B cell (primary cell): ENCODE measurements around the gene CTBS. TPM values are rescaled to one million over a fixed set of nuclear protein-coding genes. Genes with fewer than 3 reads are reported as not detected.

Experiments
- ATAC-seq: fragments of 200-7000 bp; cut with Tn5 transposase; one replicate; pipeline ENCODE4 v1.10.0; 2021; ENCODE audit warnings: low read depth, mild to moderate bottlenecking, moderate number of reproducible peaks, moderate library complexity
- CTCF ChIA-PET: fragments of 350-600 bp; sonication (Branson Sonifier 250); formaldehyde crosslinking; loops from one replicate; lab custom pipeline; 2021; ENCODE audit warnings: antibody characterized with exemption, inconsistent platforms; lab: Charles Lee
- POLR2A ChIA-PET: fragments of 350-600 bp; sonication (Branson Sonifier 250); formaldehyde crosslinking; loops from one replicate; lab custom pipeline; 2021; ENCODE audit warnings: antibody characterized with exemption; lab: Charles Lee
- DNase-seq: peaks from one replicate; pipeline ENCODE4 v3.0.0; 2013
- H2AFZ ChIP-seq: 2 replicates; pipeline ENCODE4 v1.6.1; 2012; ENCODE audit warnings: mild to moderate bottlenecking, low read depth, low read length; ENCODE audit not compliant: insufficient read depth, poor library complexity, severe bottlenecking
- H3K27ac ChIP-seq, 2 donors: 1 replicate in 1 of 2; 2 replicates in 1 of 2; pipeline ENCODE4 v1.5.1; 2012 to 2013; ENCODE audit warnings: low read length in 2 of 2, mild to moderate bottlenecking in 2 of 2, moderate library complexity in 1 of 2
- H3K27me3 ChIP-seq, 4 experiments: fragments of 200-600 bp in 1 of 4; sonication (generic) in 1 of 4; replicated peaks in 1 of 4; 1 replicate in 2 of 4; 2 replicates in 2 of 4; pipeline versions ENCODE4 v1.6.1 to v1.7.0; 2013 to 2016; ENCODE audit warnings: low read length in 3 of 4, mild to moderate bottlenecking in 2 of 4, mixed read lengths in 1 of 4, moderate library complexity in 1 of 4; ENCODE audit not compliant: insufficient read depth in 4 of 4, control insufficient read depth in 3 of 4; ENCODE audit errors: control extremely low read depth in 1 of 4
- H3K36me3 ChIP-seq, 2 experiments: replicated peaks in 1 of 2; 1 replicate in 1 of 2; 2 replicates in 1 of 2; pipeline versions ENCODE4 v1.6.1 to v1.7.1; 2013; ENCODE audit warnings: low read length in 1 of 2; ENCODE audit not compliant: insufficient read depth in 2 of 2, control insufficient read depth in 1 of 2; ENCODE audit errors: control extremely low read depth in 1 of 2, extremely low read depth in 1 of 2
- H3K4me1 ChIP-seq, 2 donors: fragments of 200-600 bp in 1 of 2; sonication (generic) in 1 of 2; 1 replicate in 1 of 2; 2 replicates in 1 of 2; pipeline versions ENCODE4 v1.5.1 to v1.6.1; 2013 to 2017; ENCODE audit warnings: low read length in 2 of 2; ENCODE audit not compliant: control insufficient read depth in 2 of 2, insufficient read depth in 2 of 2
- H3K4me2 ChIP-seq: replicated peaks from 2 replicates; pipeline ENCODE3; 2012; ENCODE audit warnings: mild to moderate bottlenecking, low read depth, low read length; ENCODE audit not compliant: poor library complexity, severe bottlenecking
- H3K4me3 ChIP-seq, 5 experiments: fragments of 200-600 bp in 1 of 5; sonication (generic) in 1 of 5; 1 replicate in 3 of 5; 2 replicates in 2 of 5; pipeline versions ENCODE4 v1.5.1 to v1.7.0; 2011 to 2016; ENCODE audit warnings: low read length in 4 of 5, mild to moderate bottlenecking in 4 of 5, low read depth in 2 of 5, control low read depth in 1 of 5, moderate library complexity in 1 of 5; ENCODE audit not compliant: insufficient read depth in 1 of 5; ENCODE audit errors: control extremely low read depth in 1 of 5, extremely low read depth in 1 of 5
- H3K79me2 ChIP-seq: fragments of 200-600 bp; sonication (generic); one replicate; pipeline ENCODE4 v1.6.0; 2016; ENCODE audit warnings: low read length; ENCODE audit not compliant: control insufficient read depth, insufficient read depth
- H3K9ac ChIP-seq: fragments of 200-600 bp; sonication (generic); 2 replicates; pipeline ENCODE4 v1.6.1; 2017; ENCODE audit warnings: mild to moderate bottlenecking, low read length, moderate library complexity
- H3K9me3 ChIP-seq, 3 donors: one replicate each; pipeline versions ENCODE4 v1.6.1 to v1.7.1; 2013; ENCODE audit warnings: low read length in 2 of 3; ENCODE audit not compliant: control insufficient read depth in 2 of 3, insufficient read depth in 1 of 3; ENCODE audit errors: control extremely low read depth in 1 of 3
- H4K20me1 ChIP-seq: 2 replicates; pipeline ENCODE4 v1.6.0; 2012; ENCODE audit warnings: mild to moderate bottlenecking, low read length; ENCODE audit not compliant: insufficient read depth, control insufficient read depth, poor library complexity, severe bottlenecking
- H3K27ac Mint-ChIP-seq: one replicate; pipeline ENCODE4 v1.8.0; 2021; ENCODE audit warnings: mixed read lengths
- H3K27me3 Mint-ChIP-seq: one replicate; pipeline ENCODE4 v1.8.0; 2021; ENCODE audit warnings: mixed read lengths
- H3K4me1 Mint-ChIP-seq: one replicate; pipeline ENCODE4 v1.8.0; 2021; ENCODE audit warnings: mixed read lengths
- H3K4me3 Mint-ChIP-seq: one replicate; pipeline ENCODE4 v1.8.0; 2021; ENCODE audit warnings: mixed read lengths
- H3K9me3 Mint-ChIP-seq: one replicate; pipeline ENCODE4 v1.8.0; 2022; ENCODE audit warnings: mixed read lengths; ENCODE audit not compliant: insufficient read depth
- CTCF ChIP-seq: fragments of 200-600 bp; IDR thresholded peaks from one replicate; pipeline ENCODE4 v1.8.0; 2022; ENCODE audit warnings: antibody characterized with exemption, mild to moderate bottlenecking
- EZH2 ChIP-seq: IDR thresholded peaks from 2 replicates; pipeline ENCODE4 v1.6.1; 2012; ENCODE audit warnings: borderline replicate concordance, low read depth, mild to moderate bottlenecking, moderate library complexity, low read length; ENCODE audit not compliant: insufficient read depth, poor library complexity, severe bottlenecking
- WGBS: methylation state at CpG from one replicate; pipeline ENCODE4 v1.1.5; 2013; ENCODE audit warnings: missing lambda C conversion rate; ENCODE audit not compliant: insufficient coverage; 5-methylcytosine and 5-hydroxymethylcytosine counted together
- intact Hi-C: fragments of 100-400 bp; cut with micrococcal nuclease; formaldehyde crosslinking; loops from one replicate; pipeline ENCODE4 v1.10.0; 2022
- polyA plus RNA-seq: library from polyadenylated mRNA; depleted of rRNA; stranded (reverse); fragments of >200 nt; gene quantifications from 2 replicates; pipeline ENCODE4 v1.2.3, GENCODE V29; 2012
- total RNA-seq, 2 donors: library from RNA; stranded (reverse); fragments of 120-200 nt in 1 of 2; gene quantifications; 1 replicate in 1 of 2; 2 replicates in 1 of 2; pipeline versions ENCODE4 v1.2.3 to v1.2.4, GENCODE V29; 2013 to 2022

Gene CTBS
- total and polyA plus RNA-seq, 2 donors (not counting 1 experiment from before 2014, with no cell fraction given): 13.6 to 19.1 TPM

- Mint-ChIP-seq H3K4me1 (peaks cover 40% of the 10 kb centered on the region), H3K27ac (no peak overlapping the region), H3K9me3 (no peaks in the 10 kb centered on the region), H3K4me3 (no peak overlapping the region), H3K27me3 (no peaks in the 10 kb centered on the region)
- H3K27me3 ChIP-seq: no peaks in the 10 kb centered on the region
- DNase-seq (no peak), ATAC-seq (no peak)
- peaks cover 26 to 28% of the 10 kb centered on the region in 2 donors for H3K4me1 ChIP-seq
- ChIA-PET POLR2A (no interaction called here), CTCF (interaction anchor here (1.0 to 2.1 kb wide), 2 partner anchors 68 to 69 kb away, joined by 3 to 5 read pairs; no protein-coding TSS in a partner anchor)
- intact Hi-C loops: loop anchor here (10.0 kb wide), 2 partner anchors 358 to 702 kb away; partner anchors contain the start of genes PRKACB and SYDE2
- no peak for TF ChIP-seq CTCF
- no peak for TF ChIP-seq EZH2
- peaks cover 60% of the 10 kb centered on the region for H3K79me2 ChIP-seq
- no peak overlapping the region for H3K9ac ChIP-seq
- peaks cover under 1 to 25% of the 10 kb centered on the region in 2 experiments for H3K36me3 ChIP-seq
- H3K4me3 ChIP-seq: no peak overlapping the region
- no peak overlapping the region for H2AFZ ChIP-seq
- peaks cover 7% of the 10 kb centered on the region for H4K20me1 ChIP-seq
- H3K9me3 ChIP-seq: no peaks in the 10 kb centered on the region
- H3K27ac ChIP-seq: no peak overlapping the region
- no peak overlapping the region for H3K4me2 ChIP-seq
- WGBS: no CpG with 5 or more reads among the region's 5 CpGs
Measured at GRCh38 chr1:84502927-84503326, 71.3 kb downstream of the CTBS start.

Other genes with a start within 250 kb of the CTBS start
- gene DNASE2B, start 176.0 kb downstream of the CTBS start, total RNA-seq: not detected in 2 replicates
- gene DNASE2B, start 176.0 kb downstream of the CTBS start, polyA plus RNA-seq: not detected in 2 replicates
- 38.8 and 40.2 TPM in 2 replicates for gene RPF1, start 95.2 kb downstream of the CTBS start, total RNA-seq
- 15.5 and 26.9 TPM in 2 replicates for gene RPF1, start 95.2 kb downstream of the CTBS start, polyA plus RNA-seq
- gene SPATA1, start 68.1 kb downstream of the CTBS start, total RNA-seq: 6.4 and 8.6 TPM in 2 replicates
- gene SPATA1, start 68.1 kb downstream of the CTBS start, polyA plus RNA-seq: 0.73 and 1.2 TPM in 2 replicates
- 36.0 and 41.6 TPM in 2 replicates for gene GNG5, start 67.9 kb downstream of the CTBS start, total RNA-seq
- 35.4 and 39.0 TPM in 2 replicates for gene GNG5, start 67.9 kb downstream of the CTBS start, polyA plus RNA-seq
- gene SSX2IP, start 116.0 kb upstream of the CTBS start, total RNA-seq: 7.1 and 10.3 TPM in 2 replicates
- gene SSX2IP, start 116.0 kb upstream of the CTBS start, polyA plus RNA-seq: 0.95 and 2.4 TPM in 2 replicates